Spinal cord (tissue), 10 donors: Measurements from ENCODE around the gene ADAM12. TPM values are rescaled to one million over a fixed set of nuclear protein-coding genes. Genes with fewer than 3 reads are reported as not detected.
A peak's percentile ranks its signal among the peaks of the same experiment; 100 is the strongest.

Experiments
- DNase-seq, 6 donors: peaks; one replicate each; pipeline versions ENCODE4 v3.0.0 to v3.0.0-alpha.2; 2013 to 2015; ENCODE audit warnings: low spot score in 6 of 6, low read depth in 4 of 6
- H3K27ac ChIP-seq: one replicate; pipeline ENCODE4 v1.5.1; 2013; ENCODE audit warnings: low read depth, low read length, control low read depth
- H3K27me3 ChIP-seq: one replicate; pipeline ENCODE4 v1.6.1; 2013; ENCODE audit warnings: low read length; ENCODE audit not compliant: control insufficient read depth, insufficient read depth
- H3K36me3 ChIP-seq: one replicate; pipeline ENCODE4 v1.6.1; 2013; ENCODE audit warnings: low read length; ENCODE audit not compliant: control insufficient read depth, insufficient read depth
- H3K4me1 ChIP-seq: one replicate; pipeline ENCODE4 v1.6.1; 2013; ENCODE audit warnings: low read length; ENCODE audit not compliant: control insufficient read depth, insufficient read depth
- H3K4me3 ChIP-seq: one replicate; pipeline ENCODE4 v1.5.1; 2013; ENCODE audit warnings: low read depth, low read length, control low read depth
- H3K9me3 ChIP-seq: one replicate; pipeline ENCODE4 v1.6.1; 2013; ENCODE audit warnings: low read length; ENCODE audit not compliant: control insufficient read depth, insufficient read depth
- WGBS: methylation state at CpG from one replicate; pipeline ENCODE4 v1.1.5; 2013; ENCODE audit warnings: missing lambda C conversion rate; ENCODE audit not compliant: insufficient coverage; 5-methylcytosine and 5-hydroxymethylcytosine counted together
- polyA plus RNA-seq, 2 donors: library from polyadenylated mRNA; unstranded; fragments of 120-200 nt; gene quantifications; one replicate each; pipeline ENCODE4 v1.2.1, GENCODE V29; 2013; ENCODE audit not compliant: insufficient read length in 2 of 2
- total RNA-seq, 2 donors: library from RNA; depleted of rRNA in 1 of 2; stranded (reverse); fragments of 120-200 nt in 1 of 2; fragments of >200 nt in 1 of 2; gene quantifications; one replicate each; pipeline versions ENCODE4 v1.2.3 to v1.2.4, GENCODE V29; 2013 to 2014
- donor health status: healthy.

ADAM12 gene
- total and polyA plus RNA-seq, 4 donors: 9.8 to 81.5 (median 23.6) TPM

DNA sequence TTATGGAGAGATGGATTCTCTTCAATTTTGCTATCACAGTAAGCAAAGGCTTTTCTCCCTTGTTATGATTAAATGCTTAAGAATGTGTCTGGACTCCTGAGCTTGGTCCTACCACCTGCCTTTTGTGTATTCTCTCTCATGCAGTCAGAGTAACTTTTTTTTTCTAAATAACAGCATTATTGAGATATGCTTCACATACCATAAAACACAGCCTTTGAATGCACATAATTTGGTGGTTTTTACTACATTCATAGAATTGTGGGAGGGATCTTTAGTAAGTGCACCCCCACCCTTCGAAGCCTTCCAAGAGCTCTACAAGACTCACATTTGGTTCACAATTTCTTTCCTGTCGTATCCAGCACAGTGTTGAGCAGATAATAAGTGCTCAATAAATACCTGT is 175.5 kb downstream of the ADAM12 start:
- Histone ChIP-seq H3K27me3 (no peaks in the 10 kb centered on the region), H3K36me3 (no peaks in the 10 kb centered on the region), H3K4me3 (no peak overlapping the region), H3K4me1 (peaks cover 7% of the 10 kb centered on the region), H3K27ac (no peak overlapping the region), H3K9me3 (no peaks in the 10 kb centered on the region)
- DNase-seq: no peak
- WGBS: no CpG with 5 or more reads among the region's 2 CpGs

DNA sequence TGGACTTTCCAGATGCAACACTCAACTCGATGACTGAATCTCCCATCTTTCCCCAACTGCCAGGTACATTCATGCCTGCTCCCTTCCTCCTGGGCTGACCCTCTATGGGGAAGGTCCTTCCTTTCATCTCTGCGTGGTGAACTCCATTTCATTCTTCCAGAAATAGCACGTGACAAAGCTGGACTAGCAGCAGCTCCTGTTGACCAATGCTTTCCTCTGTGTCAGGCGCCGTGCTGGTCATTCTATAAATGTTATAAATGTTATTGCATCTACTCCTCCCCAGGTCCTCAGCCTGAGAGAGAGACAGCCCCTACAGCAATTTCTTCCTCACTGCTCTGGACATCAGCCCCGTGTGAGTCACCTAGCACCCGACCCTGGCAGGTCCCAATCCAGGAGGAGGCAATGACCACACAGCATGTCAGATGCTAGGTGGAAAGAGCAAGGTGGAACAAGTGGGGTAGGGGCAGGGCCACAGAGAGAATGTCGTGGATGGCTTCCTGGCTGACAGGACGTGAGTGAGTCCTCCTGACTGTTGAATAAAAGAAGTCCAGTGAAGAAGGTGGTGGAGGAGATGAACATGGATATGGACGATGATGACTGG is 178.1 kb downstream of the ADAM12 start:
- 97% methylated on average over 4 of the region's 10 CpGs for whole genome bisulfite sequencing
- H3K4me1 ChIP-seq: peaks cover 3% of the 10 kb centered on the region
- H3K27me3 ChIP-seq: no peaks in the 10 kb centered on the region
- no peak for DNase-seq
- no peaks in the 10 kb centered on the region for H3K36me3 ChIP-seq
- H3K9me3 ChIP-seq: no peaks in the 10 kb centered on the region
- no peak overlapping the region for H3K4me3 ChIP-seq
- no peak overlapping the region for H3K27ac ChIP-seq

DNA sequence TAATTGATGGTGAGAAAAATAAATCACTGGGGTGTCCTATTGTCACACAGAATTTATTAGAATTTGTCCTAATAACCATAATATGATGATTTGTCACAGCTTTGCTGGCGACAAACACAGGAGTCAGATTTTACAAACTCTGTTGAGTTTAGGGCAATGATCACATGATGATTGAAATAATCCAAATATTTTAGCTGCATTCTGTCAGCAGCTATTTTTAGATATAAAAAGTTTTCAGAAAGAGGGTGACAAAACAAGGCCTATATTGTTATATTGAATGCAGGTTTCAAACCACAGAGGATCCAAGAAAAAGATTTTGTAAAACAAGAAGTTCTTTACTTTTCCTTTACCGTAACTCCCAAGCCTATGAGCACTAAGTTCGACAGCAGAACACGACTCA is 178.8 kb downstream of the ADAM12 start:
- Histone ChIP-seq H3K4me1 (no peaks in the 10 kb centered on the region), H3K27ac (no peak overlapping the region), H3K27me3 (no peaks in the 10 kb centered on the region), H3K36me3 (no peaks in the 10 kb centered on the region), H3K9me3 (no peaks in the 10 kb centered on the region), H3K4me3 (no peak overlapping the region)
- WGBS: 64% methylated on average over 3 of the region's 4 CpGs
- DNase-seq: no peak

DNA sequence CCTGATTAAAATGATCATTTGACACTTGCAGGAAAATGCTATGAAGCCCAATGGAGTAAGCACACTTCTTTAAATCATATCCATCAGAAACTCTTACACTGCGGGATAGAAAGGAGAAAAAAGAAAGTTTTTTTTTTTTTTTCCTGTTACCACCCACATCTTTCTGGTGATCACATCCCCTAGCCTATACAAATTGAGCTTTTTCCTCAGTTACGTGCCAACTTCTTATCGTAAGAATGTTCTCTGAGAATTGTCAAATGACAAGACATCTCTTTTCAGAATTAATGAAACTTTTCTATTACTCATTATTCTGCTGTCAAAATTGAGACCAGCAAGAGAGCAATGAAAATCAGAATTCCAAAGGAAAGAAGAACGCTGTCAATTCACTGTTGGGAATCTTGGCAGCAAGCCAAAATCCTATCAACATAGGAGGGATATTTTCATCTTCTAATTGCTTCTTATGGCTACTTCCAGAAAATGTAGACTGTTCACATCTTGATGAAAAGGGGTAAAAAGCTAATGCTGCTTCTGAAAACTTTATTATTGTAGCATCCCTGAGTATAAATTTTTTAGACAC is 179.5 kb downstream of the ADAM12 start:
- Histone ChIP-seq H3K36me3 (no peaks in the 10 kb centered on the region), H3K9me3 (no peaks in the 10 kb centered on the region), H3K27ac (no peak overlapping the region), H3K27me3 (no peaks in the 10 kb centered on the region), H3K4me1 (no peaks in the 10 kb centered on the region), H3K4me3 (no peak overlapping the region)
- peak in 2 of 6 donors; percentile 50 to 62 for DNase-seq
- WGBS: 80% methylated on average over 1 of the region's 4 CpGs

DNA sequence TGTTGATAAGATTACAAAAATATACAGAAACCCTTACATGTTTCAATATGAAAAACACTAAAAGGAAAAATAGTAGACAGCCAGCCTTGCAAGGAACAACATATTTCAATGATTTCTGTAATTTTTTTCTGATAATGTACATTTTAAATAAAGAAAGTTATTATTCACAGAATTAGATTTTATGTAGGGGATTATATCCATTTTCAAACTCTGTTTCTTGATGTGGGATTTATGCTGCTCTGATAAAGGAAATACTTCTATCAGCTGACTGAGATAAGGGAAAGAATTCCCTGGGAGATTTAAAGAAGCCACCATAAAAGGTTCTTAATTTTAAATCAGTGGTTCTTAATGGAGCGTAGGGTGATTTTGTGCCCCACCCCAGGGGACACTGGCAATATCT is 180.4 kb downstream of the ADAM12 start:
- Histone ChIP-seq H3K27me3 (no peaks in the 10 kb centered on the region), H3K27ac (no peak overlapping the region), H3K4me1 (no peaks in the 10 kb centered on the region), H3K9me3 (no peaks in the 10 kb centered on the region), H3K36me3 (no peaks in the 10 kb centered on the region), H3K4me3 (no peak overlapping the region)
- no peak for DNase-seq
- WGBS: no CpG with 5 or more reads among the region's 1 CpG

DNA sequence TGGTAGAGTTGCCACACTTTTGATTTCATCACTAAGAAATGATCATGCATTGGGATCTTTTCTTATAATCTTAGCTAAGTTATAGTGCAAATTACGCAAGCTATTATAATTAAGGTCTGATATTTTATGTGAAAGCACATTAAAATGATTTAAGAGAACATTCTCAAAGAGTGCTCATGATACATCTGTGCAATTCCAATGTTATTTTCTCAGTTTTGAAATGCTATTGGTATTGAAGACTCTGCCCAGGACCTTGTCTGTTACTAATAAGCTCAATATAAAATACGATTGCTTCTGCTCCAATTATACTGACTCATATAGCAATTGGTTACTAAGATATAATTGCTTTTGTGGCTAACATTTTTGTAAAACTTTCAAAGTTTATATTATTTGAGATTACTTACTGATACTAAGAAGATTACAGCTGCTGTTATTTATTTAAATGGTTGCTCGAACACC is 180.9 kb downstream of the ADAM12 start:
- DNase-seq: no peak
- Histone ChIP-seq H3K4me1 (no peaks in the 10 kb centered on the region), H3K27ac (no peak overlapping the region), H3K4me3 (no peak overlapping the region), H3K9me3 (no peaks in the 10 kb centered on the region), H3K27me3 (no peaks in the 10 kb centered on the region), H3K36me3 (no peaks in the 10 kb centered on the region)
- WGBS: no CpG with 5 or more reads among the region's 3 CpGs

DNA sequence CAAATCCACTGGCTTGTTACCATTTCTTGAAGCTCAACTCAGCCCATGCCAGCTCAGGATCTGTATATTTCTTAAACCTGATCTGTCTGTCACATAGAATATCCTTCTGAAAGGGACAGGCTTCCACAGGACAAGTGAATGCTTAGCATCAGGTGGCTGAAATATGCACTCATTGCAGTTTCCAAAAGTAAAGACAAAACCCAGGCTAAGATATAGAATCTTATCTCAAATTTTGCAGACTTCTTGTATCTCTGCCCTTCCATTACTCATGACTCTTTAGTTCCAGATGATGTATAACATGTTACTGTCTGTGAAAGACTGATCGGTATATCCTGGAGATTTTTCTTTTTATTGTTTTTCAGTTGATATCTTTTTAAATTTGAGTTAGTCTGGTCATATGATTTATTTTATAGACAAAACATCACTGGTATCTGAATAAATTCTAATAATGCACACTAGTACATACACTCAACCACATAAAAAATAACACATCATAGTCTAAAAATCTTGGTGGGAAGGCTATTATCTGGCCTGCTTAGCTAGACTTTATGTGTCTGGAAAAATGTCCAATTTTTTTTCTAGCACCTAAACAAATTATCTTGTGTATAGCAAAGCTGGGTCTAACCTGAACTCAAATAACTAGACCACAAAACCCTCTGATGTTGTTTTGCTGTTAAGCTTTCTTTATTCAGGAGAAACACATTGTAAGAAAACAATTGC is 182.6 kb downstream of the ADAM12 start:
- no peaks in the 10 kb centered on the region for H3K27me3 ChIP-seq
- no peak for DNase-seq
- no CpG with 5 or more reads among the region's 1 CpG for WGBS
- H3K36me3 ChIP-seq: no peaks in the 10 kb centered on the region
- no peaks in the 10 kb centered on the region for H3K4me1 ChIP-seq
- H3K27ac ChIP-seq: no peak overlapping the region
- no peak overlapping the region for H3K4me3 ChIP-seq
- no peaks in the 10 kb centered on the region for H3K9me3 ChIP-seq

DNA sequence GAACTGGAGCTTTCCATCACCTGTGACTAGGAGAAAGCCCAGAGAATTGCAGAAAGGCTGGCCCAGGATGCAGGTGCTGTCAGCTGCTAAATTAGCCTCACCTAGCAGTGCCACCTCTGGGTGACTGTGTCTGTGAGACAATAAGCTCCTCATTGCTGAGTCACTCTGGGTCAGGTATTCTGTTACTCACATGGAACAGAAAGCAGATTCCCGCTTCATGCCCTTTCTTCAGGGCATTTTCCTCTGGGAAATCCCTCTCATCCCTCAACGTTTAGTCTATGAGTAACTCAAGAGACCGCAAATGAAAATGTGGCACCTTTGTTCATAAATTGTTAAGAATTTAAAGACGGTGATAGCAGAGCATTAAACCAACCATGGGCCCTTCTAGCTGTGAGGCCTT is 184.0 kb downstream of the ADAM12 start:
- H3K9me3 ChIP-seq: no peaks in the 10 kb centered on the region
- WGBS: 94% methylated on average over 3 of the region's 4 CpGs
- H3K36me3 ChIP-seq: no peaks in the 10 kb centered on the region
- no peaks in the 10 kb centered on the region for H3K4me1 ChIP-seq
- H3K27me3 ChIP-seq: no peaks in the 10 kb centered on the region
- no peak overlapping the region for H3K27ac ChIP-seq
- H3K4me3 ChIP-seq: no peak overlapping the region
- no peak for DNase-seq

DNA sequence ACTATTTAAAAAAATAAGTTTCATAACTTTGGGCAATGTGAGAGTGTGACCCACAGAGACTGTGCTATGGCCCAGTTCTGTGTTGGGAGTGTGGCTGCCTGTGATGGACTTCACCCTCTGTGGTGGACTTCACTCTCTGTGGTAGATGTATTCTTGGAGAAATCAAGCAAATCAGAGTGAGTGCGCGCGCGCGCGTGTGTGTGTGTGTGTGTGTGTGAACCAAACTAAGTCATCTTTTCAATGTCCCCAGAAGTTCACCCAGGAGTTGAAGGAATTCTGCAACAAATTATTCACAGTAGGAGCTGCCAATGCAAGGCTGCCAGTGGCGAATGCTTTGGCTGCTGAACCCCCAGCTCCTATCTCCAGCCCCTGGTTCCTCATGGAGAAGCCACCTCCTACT is 184.5 kb downstream of the ADAM12 start:
- no peaks in the 10 kb centered on the region for H3K4me1 ChIP-seq
- no peaks in the 10 kb centered on the region for H3K9me3 ChIP-seq
- no peak overlapping the region for H3K4me3 ChIP-seq
- no peaks in the 10 kb centered on the region for H3K27me3 ChIP-seq
- H3K36me3 ChIP-seq: no peaks in the 10 kb centered on the region
- no peak for DNase-seq
- H3K27ac ChIP-seq: no peak overlapping the region
- WGBS: 56% methylated on average over 1 of the region's 7 CpGs

DNA sequence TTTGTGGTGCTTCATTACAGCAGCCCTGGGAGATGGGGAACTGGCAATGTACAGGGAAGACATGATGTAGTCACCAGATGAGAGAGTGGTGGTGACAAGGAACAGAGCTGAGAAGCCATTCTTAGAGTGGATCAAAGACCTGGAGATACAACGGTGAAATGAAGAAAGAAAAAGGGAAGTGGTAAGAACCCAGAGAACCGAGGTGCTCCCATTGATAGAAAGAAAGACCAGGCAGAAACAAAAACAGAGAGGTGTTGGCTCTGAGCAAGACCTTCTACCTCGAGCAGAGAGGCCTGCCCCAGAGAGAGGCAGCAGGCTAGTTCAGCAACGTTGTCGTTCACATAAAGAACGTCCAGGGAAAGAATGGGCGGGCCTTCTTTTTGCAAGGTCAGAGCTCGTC is 186.7 kb downstream of the ADAM12 start:
- Histone ChIP-seq H3K4me3 (no peak overlapping the region), H3K4me1 (no peaks in the 10 kb centered on the region), H3K27ac (no peak overlapping the region), H3K36me3 (no peaks in the 10 kb centered on the region), H3K9me3 (no peaks in the 10 kb centered on the region), H3K27me3 (no peaks in the 10 kb centered on the region)
- WGBS: 80% methylated on average over 8 of the region's 8 CpGs
- no peak for DNase-seq
